Activated CD4-positive, alpha-beta T cell treated with anti-CD3 and anti-CD28 coated beads, Interleukin-2, amount 50 U/mL, for 4 hours (primary cell): ENCODE data around the gene BAD.
A peak's percentile ranks its signal among the peaks of the same experiment; 100 is the strongest.
"Not testable (repeated sequence)": the region's sequence is repeated elsewhere in the genome, so short reads cannot be mapped to it uniquely, and the experiment has no call there.

ENCODE experiments used
- DNase-seq, 2 experiments: peaks; one replicate each; pipeline ENCODE4 v3.0.0-alpha.2; 2020

BAD gene

GRCh38 chr11:64255135-64256128, 29.0 kb downstream of the BAD start:
- no peak for DNase-seq

GRCh38 chr11:64254326-64254725, 30.1 kb downstream of the BAD start:
- no peak for DNase-seq

DNA sequence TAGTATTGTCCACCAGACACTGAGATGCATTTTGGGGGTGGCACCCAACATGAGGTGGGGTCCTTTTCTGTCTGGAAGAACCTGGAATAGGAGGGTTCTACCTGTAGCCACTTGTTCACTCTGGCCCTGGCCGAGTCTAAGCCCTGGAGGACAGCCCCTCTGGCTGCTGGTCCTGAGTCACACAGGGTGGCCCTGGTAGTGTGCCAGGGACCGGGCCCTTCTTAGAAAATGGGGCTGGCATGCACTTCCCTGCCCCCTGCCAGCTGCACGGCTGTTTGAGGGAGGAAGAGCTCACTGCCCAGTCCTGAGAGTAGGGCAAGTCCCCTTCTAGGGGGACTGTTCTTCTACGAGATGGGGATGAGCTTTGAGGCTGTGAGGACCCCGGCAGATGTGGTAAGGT, 31.0 kb downstream of the BAD start:
- no peak for DNase-seq

DNA sequence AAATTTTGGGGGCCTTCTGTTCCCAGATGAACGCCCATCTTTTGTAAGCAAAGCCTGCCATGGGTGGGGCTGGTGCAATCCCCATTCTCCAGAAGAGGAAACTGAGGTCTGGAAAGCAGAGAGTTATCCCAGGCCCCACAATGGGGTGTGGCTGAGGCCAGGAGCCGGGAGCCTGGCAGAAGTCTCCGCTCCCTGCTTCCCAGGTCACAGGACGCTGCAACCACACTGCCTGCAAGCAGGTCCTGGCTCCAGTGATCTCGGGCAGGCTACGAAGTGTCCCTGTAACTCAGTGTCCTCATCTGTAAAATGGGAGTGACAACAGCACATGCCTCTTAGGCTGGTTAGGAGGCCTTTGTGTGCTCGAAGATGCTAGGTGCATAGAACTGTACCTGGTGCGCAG, 31.4 kb downstream of the BAD start:
- no peak for DNase-seq

GRCh38 chr11:64252003-64252872, 32.2 kb downstream of the BAD start:
- no peak for DNase-seq

GRCh38 chr11:64251753-64252002, 32.8 kb downstream of the BAD start:
- DNase-seq = no peak

- peak in 1 of 2 experiments; percentile 41 for DNase-seq
Observed at GRCh38 chr11:64251016-64251752, 33.3 kb downstream of the BAD start, which contains the start of gene PLCB3. Gene PLCB3 (plus strand): TSS chr11:64251530. CDS start chr11:64251650, 120 bp downstream.

DNA sequence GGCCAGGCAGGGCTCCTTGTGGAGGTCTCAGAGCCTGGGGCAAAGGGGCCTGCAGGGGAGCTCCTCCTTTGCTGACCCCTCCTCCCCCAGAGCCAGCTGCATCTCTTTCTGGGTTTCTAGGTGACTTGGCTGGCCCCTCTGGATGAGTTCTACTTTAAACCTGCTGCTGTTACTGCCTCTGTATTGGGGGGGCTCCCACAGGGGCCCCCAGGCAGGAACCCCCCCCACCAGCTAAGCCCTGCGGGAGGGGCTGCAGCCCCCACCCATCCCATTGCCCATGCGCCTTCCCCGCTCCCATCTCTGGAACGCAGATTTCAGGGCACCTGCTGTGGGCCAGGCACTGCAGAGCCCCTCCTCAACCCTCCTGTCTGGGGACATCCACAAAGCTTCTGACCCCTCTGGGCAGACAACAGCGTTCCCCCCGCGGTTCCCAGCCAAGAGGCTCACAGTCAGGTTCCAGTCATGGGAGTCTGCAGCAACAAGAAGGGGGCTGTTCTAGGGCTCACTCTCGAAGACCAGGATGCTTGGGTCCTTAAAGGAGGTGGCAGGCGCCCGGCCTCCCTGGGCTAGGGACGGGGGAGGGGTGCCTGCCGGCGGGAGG, 34.0 kb downstream of the BAD start:
- DNase-seq = no peak

DNA sequence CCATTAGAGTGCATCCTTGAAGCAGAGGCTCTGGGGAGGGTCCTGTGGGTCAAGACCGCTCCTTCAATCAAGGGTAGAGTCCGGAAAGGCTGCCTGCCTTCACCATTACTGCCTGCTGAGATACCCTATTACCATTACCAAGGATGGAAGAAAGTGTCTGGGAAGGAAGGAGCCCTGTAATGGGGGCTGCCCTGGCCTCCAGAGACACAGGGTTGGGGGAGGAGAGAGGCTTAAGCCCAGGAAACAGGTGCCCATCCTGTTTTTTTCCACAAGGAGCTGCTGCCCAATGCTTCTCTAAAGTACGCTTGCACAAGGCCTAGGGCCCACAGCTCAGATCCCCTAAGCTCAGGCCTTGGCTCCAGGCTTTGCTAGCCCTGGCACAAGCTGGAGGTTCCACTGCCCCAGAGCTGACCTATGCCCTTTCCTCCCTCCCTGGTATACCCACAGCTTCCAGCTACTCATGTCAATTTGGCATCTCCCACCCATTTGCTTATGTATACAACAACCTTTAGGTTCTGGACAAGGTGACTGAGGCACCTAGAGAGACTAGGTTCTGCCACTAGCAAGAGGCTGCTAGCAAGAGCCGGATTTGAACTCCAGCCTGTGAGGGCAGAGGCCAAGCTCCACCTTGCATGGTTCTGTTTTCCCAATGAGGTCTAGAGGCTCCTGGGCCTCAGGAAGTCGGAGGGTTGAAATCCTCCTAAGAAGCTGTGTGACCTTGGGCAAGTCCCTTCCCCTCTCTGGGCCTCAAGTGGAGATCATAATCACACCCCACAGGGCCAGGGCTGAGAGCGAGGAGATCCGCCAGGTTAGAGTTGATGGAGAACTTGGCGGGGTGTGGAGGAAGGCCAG, 34.7 kb downstream of the BAD start:
- DNase-seq = no peak

DNA sequence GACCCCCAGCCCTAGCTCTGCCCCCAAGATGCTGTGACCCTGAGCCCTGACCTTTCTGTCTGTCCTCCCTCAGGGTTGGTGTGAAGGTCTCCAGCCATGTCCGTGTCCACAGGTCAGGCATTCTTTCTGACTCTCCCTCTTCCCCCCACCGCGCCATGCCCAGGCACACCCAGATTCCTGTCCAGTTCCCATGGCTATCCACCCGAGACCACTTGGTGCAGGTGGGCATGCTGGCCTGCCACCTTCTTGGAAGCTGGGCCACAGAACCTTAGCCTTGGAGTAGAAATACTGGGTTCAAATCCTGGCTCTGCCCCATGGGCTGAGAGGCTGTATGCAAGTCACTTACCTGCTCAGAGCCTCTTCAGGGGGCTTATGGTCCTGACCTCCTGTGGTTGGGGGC, 35.4 kb downstream of the BAD start:
- no peak for DNase-seq

- no peak for DNase-seq
Observed at GRCh38 chr11:64248578-64248977, 35.9 kb downstream of the BAD start.

- no peak for DNase-seq
Observed at GRCh38 chr11:64247729-64248531, 36.5 kb downstream of the BAD start.

DNA sequence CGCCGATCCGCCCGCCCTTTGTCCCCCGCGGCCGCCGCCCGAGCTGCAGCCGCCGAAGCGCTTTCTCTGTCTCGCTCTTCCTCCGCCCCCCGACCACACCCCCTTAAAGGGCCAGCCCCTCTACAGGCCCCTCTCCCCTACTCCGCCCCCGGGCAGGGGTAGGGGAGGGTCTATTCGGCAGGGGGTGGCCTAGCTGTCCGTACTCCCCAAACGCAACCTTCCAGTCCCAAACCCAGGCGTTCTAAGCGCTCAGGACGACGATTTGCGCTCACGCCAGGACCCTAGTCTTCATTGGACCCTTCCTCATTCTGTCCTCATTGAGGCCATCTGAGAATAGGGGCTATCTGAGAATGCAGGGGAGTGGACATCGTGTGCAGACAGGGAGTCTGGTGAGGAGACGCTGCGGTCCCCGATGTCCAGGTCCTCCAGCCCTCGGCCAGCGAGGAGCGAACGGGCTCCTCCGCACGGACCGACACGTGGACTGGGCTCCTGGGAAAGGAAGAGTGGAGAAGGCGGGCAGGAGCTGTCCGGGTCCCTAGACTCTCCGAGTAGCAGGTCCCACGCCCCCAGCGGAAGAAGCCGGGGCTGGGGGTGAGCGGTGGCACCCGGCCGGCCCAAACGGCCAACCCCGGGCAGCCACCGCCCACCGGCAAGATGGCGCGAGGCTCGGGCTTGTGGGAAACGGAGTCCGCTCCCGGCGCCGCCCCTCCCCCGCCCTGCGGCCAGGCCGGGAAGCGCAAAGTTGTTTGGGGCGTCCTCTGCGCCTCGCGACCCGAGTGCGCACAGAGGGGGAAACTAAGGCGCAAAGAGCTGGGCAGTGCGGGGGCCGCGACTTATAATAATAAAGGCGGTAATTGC, 37.4 kb downstream of the BAD start, which contains the start of gene PPP1R14B:
TSS of gene PPP1R14B (minus strand) at position 73 of the 858 bp plus-strand sequence. CDS start 270 bp downstream, outside the sequence.
- DNase-seq = peak; percentile 76 to 80

- DNase-seq = not testable (repeated sequence)
Observed at GRCh38 chr11:64246621-64246870, 37.9 kb downstream of the BAD start.

- DNase-seq = peak; percentile 81 to 85
Observed at GRCh38 chr11:64245797-64246620, 38.5 kb downstream of the BAD start.

DNA sequence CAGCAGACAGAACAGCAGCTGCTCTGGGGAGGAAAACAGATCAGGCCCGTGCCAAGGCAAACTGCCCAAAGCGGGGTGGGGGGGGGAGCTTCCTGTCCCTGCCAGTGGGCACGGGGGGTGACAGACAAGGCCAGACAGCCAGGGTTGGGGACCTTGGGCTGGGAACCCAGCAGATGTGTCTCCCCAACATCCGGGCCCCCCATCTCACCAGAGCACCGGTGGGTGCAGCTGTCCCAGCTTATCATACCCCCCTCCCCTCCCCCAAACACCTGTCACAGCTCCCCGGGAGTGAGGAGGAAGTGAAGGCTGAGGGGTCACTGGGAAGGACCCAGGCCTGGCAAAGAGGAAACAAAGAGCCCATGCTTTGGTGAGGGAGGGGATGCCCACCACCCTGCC, 39.1 kb downstream of the BAD start:
- peak in 1 of 2 experiments; percentile 24 for DNase-seq

DNA sequence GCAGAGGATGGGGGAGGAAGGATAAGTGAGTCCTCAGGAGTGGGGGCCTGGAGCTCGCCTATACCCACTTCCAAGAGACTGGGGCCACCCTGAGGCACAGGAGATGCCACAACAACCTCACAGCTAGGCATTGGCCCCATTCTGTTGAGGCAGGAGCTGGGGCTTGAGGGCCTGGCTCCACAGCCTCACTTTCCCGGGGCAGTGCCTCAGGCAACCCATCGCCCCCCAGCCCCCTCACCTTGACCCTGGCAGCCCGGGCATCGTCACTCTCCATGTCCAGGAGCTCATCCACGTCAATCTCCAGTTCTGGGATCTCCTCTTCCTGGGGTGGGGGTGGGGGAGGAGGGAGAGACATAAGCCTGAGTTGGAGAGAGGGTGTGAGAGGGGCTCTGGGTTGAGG, 39.5 kb downstream of the BAD start:
- no peak for DNase-seq

- no peak for DNase-seq
Observed at GRCh38 chr11:64244107-64244506, 40.4 kb downstream of the BAD start.

DNA sequence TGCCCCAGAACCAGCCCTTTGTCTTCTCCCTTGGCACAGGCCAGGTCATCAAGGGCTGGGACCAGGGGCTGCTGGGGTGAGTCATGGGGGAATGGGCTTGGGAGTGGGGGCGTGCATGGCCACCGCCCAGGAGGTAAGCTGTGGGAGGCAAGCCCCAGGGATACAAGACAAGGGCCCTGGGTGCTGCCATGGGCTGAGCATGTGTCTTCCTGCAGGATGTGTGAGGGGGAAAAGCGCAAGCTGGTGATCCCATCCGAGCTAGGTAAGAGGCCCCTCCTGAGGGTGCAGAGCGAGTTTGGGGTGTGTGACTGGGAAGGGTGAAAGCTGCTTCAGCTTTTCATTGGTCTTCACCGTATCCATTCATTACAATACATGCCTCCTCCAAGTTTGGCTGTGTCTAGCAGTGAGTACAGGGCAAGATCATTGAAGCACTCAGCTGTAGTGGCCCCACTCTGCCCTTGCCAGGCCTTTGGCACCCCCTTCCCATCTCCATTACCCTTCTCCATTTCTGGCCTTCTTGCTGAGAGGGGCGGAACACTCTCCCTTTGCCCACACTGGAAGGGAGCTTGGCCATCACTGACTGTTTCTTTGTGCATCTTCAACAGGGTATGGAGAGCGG, 41.1 kb downstream of the BAD start:
- no peak for DNase-seq
